NCI-H460 (cell line): Measurements from ENCODE around the gene NXPE1. TPM values are rescaled to one million over a fixed set of nuclear protein-coding genes. Genes with fewer than 3 reads are reported as not detected.

Experiments
- small RNA-seq, 2 experiments: library from RNA; depleted of rRNA; stranded (forward); fragments of <200 nt; gene quantifications; one replicate each; pipeline ENCODE3, GENCODE V24; 2014
- total RNA-seq: library from RNA; depleted of rRNA; stranded (reverse); fragments of >200 nt; shearing (Covaris generic); gene quantifications from 2 replicates; pipeline ENCODE4 v1.2.3, GENCODE V29; 2014; rRNA removed

Gene NXPE1
- total RNA-seq, 1 experiment from 2014 or later: not detected

Small RNAs within 50 kb of the gene (small RNA-seq; reads per million reads assigned to genes)
- 0.02 to 0.06 reads per million in 2 experiments for gene RF01210

Other genes with a start within 250 kb of the NXPE1 start
- 2.5 and 3.3 TPM in 2 replicates for gene C11orf71, start 159.4 kb downstream of the NXPE1 start, total RNA-seq
- 12.5 and 18.1 TPM in 2 replicates for gene RBM7, start 159.2 kb downstream of the NXPE1 start, total RNA-seq
- 123 and 140 TPM in 2 replicates for gene REXO2, start 120.4 kb downstream of the NXPE1 start, total RNA-seq
- gene NXPE4, start 35.9 kb upstream of the NXPE1 start, total RNA-seq: not detected in 2 replicates
- not detected in 2 replicates for gene NXPE2, start 118.6 kb upstream of the NXPE1 start, total RNA-seq